ENCODE data around the gene PTPRK.

DNA sequence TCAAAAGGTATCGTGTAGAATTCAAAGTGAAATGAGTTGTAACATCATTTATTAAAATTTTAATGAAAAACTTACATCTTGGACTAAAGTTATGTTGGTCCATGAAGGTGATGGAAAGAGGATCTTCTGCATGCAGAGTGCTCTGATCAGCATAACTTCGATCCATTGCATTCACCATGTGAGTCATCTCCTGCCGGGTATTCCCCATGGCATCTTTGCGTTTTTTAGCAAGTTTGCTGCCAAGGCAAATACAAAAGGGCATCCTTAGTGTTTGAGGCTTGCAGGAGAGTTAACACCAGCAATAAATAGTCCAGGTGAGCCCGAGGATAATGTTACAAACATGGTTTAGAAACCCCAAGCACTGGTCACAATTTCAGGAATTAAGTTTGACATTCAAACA is 515.4 kb downstream of the PTPRK start:
- TF ChIP-seq PRPF4 (IDR thresholded peaks at IDR 0.05; ENCODE audit: insufficient read depth, low read depth, low read length, poor library complexity, severe bottlenecking): no peak
- TF ChIP-seq SIN3A (IDR thresholded peaks at IDR 0.05; ENCODE audit: borderline replicate concordance in 2 of 2, control insufficient read depth in 1 of 2, low read depth in 2 of 2, low read length in 2 of 2): no peak
- TF ChIP-seq SMAD2 (IDR thresholded peaks at IDR 0.05; ENCODE audit: low read depth, low read length): no peak

Measured in K562 (cell line).